Body of pancreas (tissue), 4 donors: ENCODE data around the gene KIF26A. TPM values are rescaled to one million over a fixed set of nuclear protein-coding genes. Genes with fewer than 3 reads are reported as not detected.

Experiments used
- ATAC-seq: fragments of 150-250 bp; one replicate; pipeline ENCODE4 v1.9.1; 2016
- DNase-seq, 4 donors: peaks; one replicate each; pipeline ENCODE4 v3.0.0-alpha.2; 2019
- H3K27ac ChIP-seq, 4 donors: fragments of 200-600 bp; sonication (generic); 1 replicate in 3 of 4; 2 replicates in 1 of 4; pipeline versions ENCODE4 v1.5.1 to v1.6.1; 2016 to 2019; ENCODE audit warnings: mild to moderate bottlenecking in 1 of 4, mixed read lengths in 1 of 4, moderate library complexity in 1 of 4
- H3K27me3 ChIP-seq, 2 donors: fragments of 200-600 bp; sonication (generic); one replicate each; pipeline ENCODE4 v1.6.0; 2016; ENCODE audit warnings: mild to moderate bottlenecking in 1 of 2
- H3K36me3 ChIP-seq, 2 donors: fragments of 200-600 bp; sonication (generic); replicated peaks in 1 of 2; 2 replicates each; pipeline ENCODE4 v1.5.1; 2016; ENCODE audit warnings: low read depth in 2 of 2; ENCODE audit not compliant: insufficient read depth in 1 of 2
- H3K4me1 ChIP-seq: fragments of 200-600 bp; sonication (generic); one replicate; pipeline ENCODE4 v1.6.0; 2016
- H3K4me3 ChIP-seq, 2 donors: fragments of 200-600 bp; sonication (generic); 1 replicate in 1 of 2; 2 replicates in 1 of 2; pipeline ENCODE4 v1.5.1; 2016 to 2019
- H3K9me3 ChIP-seq, 3 donors: fragments of 200-600 bp; sonication (generic); 1 replicate in 2 of 3; 2 replicates in 1 of 3; pipeline ENCODE4 v1.5.1; 2016
- CTCF ChIP-seq, 7 experiments: fragments of 450-650 bp in 4 of 7; fragments of 200-600 bp in 3 of 7; sonication (generic) in 3 of 7; IDR thresholded peaks; one replicate each; pipeline ENCODE4 v1.5.1; 2016 to 2019; ENCODE audit warnings: antibody characterized with exemption in 7 of 7
- POLR2A ChIP-seq, 3 donors: fragments of 450-650 bp; IDR thresholded peaks; one replicate each; pipeline ENCODE4 v1.6.1; 2016; ENCODE audit warnings: antibody characterized with exemption in 3 of 3, mild to moderate bottlenecking in 2 of 3
- WGBS, 2 donors: methylation state at CpG; one replicate each; pipeline ENCODE4 v1.1.5; 2017; 5-methylcytosine and 5-hydroxymethylcytosine counted together
- intact Hi-C: fragments of 100-400 bp; cut with DNase I; formaldehyde crosslinking; loops from one replicate; pipeline ENCODE4 v1.15.1; 2023
- total RNA-seq, 2 donors: library from RNA; depleted of rRNA; stranded (reverse); fragments of >200 nt; gene quantifications; one replicate each; pipeline ENCODE4 v1.1.0, GENCODE V29; 2016

KIF26A gene
- total RNA-seq, 2 donors from 2014 or later = 14.8 to 17.1 TPM

GRCh38 chr14:104105071-104105821 lies 33.1 kb upstream of the KIF26A start:
- peak in 2 of 4 donors; percentile 3 to 10 for DNase-seq
- no peaks in the 10 kb centered on the region for H3K36me3 ChIP-seq
- no peak overlapping the region for H3K4me3 ChIP-seq
- ATAC-seq = no peak
- WGBS, 2 donors = 46 to 73% methylated on average over 3 to 26 of the region's 27 CpGs
- TF ChIP-seq CTCF (IDR thresholded peaks at IDR 0.05) (no peak), POLR2A (IDR thresholded peaks at IDR 0.05) (no peak)
- no peaks in the 10 kb centered on the region for H3K9me3 ChIP-seq
- H3K4me1 ChIP-seq = no peaks in the 10 kb centered on the region
- no peak overlapping the region for H3K27ac ChIP-seq
- intact Hi-C loops = no loop called here
- no peaks in the 10 kb centered on the region for H3K27me3 ChIP-seq

- no peak for TF ChIP-seq CTCF (IDR thresholded peaks at IDR 0.05)
- no peak for TF ChIP-seq POLR2A (IDR thresholded peaks at IDR 0.05)
- 66 to 100% methylated on average over 2 to 15 of the region's 18 CpGs for whole genome bisulfite sequencing, 2 donors
- intact Hi-C loops = no loop called here
- ATAC-seq (no peak), DNase-seq (peak in 2 of 4 donors; percentile 4 to 10)
- Histone ChIP-seq H3K4me1 (no peaks in the 10 kb centered on the region), H3K36me3 (no peaks in the 10 kb centered on the region), H3K27me3 (no peaks in the 10 kb centered on the region), H3K4me3 (no peak overlapping the region), H3K9me3 (no peaks in the 10 kb centered on the region), H3K27ac (no peak overlapping the region)
Measured at GRCh38 chr14:104105822-104106470, 32.4 kb upstream of the KIF26A start.

GRCh38 chr14:104106471-104106991 lies 31.9 kb upstream of the KIF26A start:
- WGBS, 2 donors = 69 to 72% methylated on average over 9 to 20 of the region's 20 CpGs
- H3K27me3 ChIP-seq = no peaks in the 10 kb centered on the region
- no peak overlapping the region for H3K27ac ChIP-seq
- no peak overlapping the region for H3K4me3 ChIP-seq
- no peaks in the 10 kb centered on the region for H3K9me3 ChIP-seq
- no peaks in the 10 kb centered on the region for H3K4me1 ChIP-seq
- ATAC-seq = no peak
- TF ChIP-seq CTCF (IDR thresholded peaks at IDR 0.05) = no peak
- TF ChIP-seq POLR2A (IDR thresholded peaks at IDR 0.05) = no peak
- H3K36me3 ChIP-seq = no peaks in the 10 kb centered on the region
- peak in 2 of 4 donors; percentile 4 to 7 for DNase-seq
- intact Hi-C loops = no loop called here

- TF ChIP-seq CTCF (IDR thresholded peaks at IDR 0.05) = no peak
- TF ChIP-seq POLR2A (IDR thresholded peaks at IDR 0.05) = no peak
- intact Hi-C loops = no loop called here
- Histone ChIP-seq H3K36me3 (no peaks in the 10 kb centered on the region), H3K27ac (no peak overlapping the region), H3K27me3 (no peaks in the 10 kb centered on the region), H3K9me3 (no peaks in the 10 kb centered on the region), H3K4me3 (no peak overlapping the region), H3K4me1 (no peaks in the 10 kb centered on the region)
- ATAC-seq = no peak
- peak in 1 of 4 donors; percentile 4 for DNase-seq
- 75 to 80% methylated on average over 2 to 19 of the region's 19 CpGs for WGBS, 2 donors
Measured at GRCh38 chr14:104107101-104107581, 31.2 kb upstream of the KIF26A start.
